GM19035 (cell line): ENCODE results near the gene ZNF614.
A peak's percentile ranks its signal among the peaks of the same experiment; 100 is the strongest.
"Not testable (repeated sequence)": the region's sequence is repeated elsewhere in the genome, so short reads cannot be mapped to it uniquely, and the experiment has no call there.

Source experiments
- ATAC-seq: cut with Tn5 transposase; IDR thresholded peaks from one replicate; pipeline ENCODE4 v1.9.1; 2021; ENCODE audit not compliant: unreplicated experiment

Gene ZNF614

GRCh38 chr19:51993422-51993821, 34.8 kb downstream of the ZNF614 start:
- ATAC-seq: no peak

GRCh38 chr19:51986309-51987291, 41.6 kb downstream of the ZNF614 start, which contains the start of gene ZNF350:
TSS of gene ZNF350 (minus strand) at chr19:51986840. CDS start at chr19:51974360, 12,480 bp downstream.
- peak; percentile 85 for ATAC-seq

GRCh38 chr19:51983361-51983760, 44.8 kb downstream of the ZNF614 start:
- ATAC-seq: no peak

GRCh38 chr19:51980926-51981325, 47.3 kb downstream of the ZNF614 start:
- not testable (repeated sequence) for ATAC-seq

- no peak for ATAC-seq
These were observed 48.0 kb downstream of the ZNF614 start for GRCh38 chr19:51980116-51980736.

GRCh38 chr19:51978882-51979281, 49.3 kb downstream of the ZNF614 start:
- ATAC-seq: no peak

- no peak for ATAC-seq
These were observed 50.8 kb downstream of the ZNF614 start for GRCh38 chr19:51977346-51977745.

GRCh38 chr19:51976852-51977251, 51.3 kb downstream of the ZNF614 start:
- ATAC-seq: no peak

- not testable (repeated sequence) for ATAC-seq
These were observed 52.4 kb downstream of the ZNF614 start for GRCh38 chr19:51975787-51976186.

- ATAC-seq: no peak
These were observed 56.6 kb downstream of the ZNF614 start for GRCh38 chr19:51971624-51972023.

- no peak for ATAC-seq
These were observed 57.5 kb downstream of the ZNF614 start for GRCh38 chr19:51970718-51971117.

- ATAC-seq: no peak
These were observed 62.6 kb downstream of the ZNF614 start for GRCh38 chr19:51965583-51965982.
